Activated B cell treated with CpG ODN at 0.5 μM for 24 hours (primary cell): ENCODE data around the gene FRY. TPM values are rescaled to one million over a fixed set of nuclear protein-coding genes. Genes with fewer than 3 reads are reported as not detected.

Experiments
- ATAC-seq: fragments of 200-7000 bp; cut with Tn5 transposase; one replicate; pipeline ENCODE4 v1.10.0; 2021; ENCODE audit warnings: low read depth, mild to moderate bottlenecking, moderate library complexity
- CTCF ChIA-PET: fragments of 350-600 bp; sonication (Branson Sonifier 250); formaldehyde crosslinking; loops from one replicate; lab custom pipeline; 2021; ENCODE audit warnings: antibody characterized with exemption; lab: Charles Lee
- POLR2A ChIA-PET: fragments of 350-600 bp; sonication (Branson Sonifier 250); formaldehyde crosslinking; loops from one replicate; lab custom pipeline; 2021; ENCODE audit warnings: antibody characterized with exemption; lab: Charles Lee
- DNase-seq: peaks from one replicate; pipeline ENCODE4 v3.0.0; 2022
- H3K27ac Mint-ChIP-seq: one replicate; pipeline ENCODE4 v1.8.0; 2020; ENCODE audit warnings: mixed read lengths
- H3K27me3 Mint-ChIP-seq: one replicate; pipeline ENCODE4 v1.8.0; 2021; ENCODE audit warnings: mixed read lengths
- H3K36me3 Mint-ChIP-seq: one replicate; pipeline ENCODE4 v1.8.0; 2021; ENCODE audit warnings: low read depth, mixed read lengths
- H3K4me1 Mint-ChIP-seq: one replicate; pipeline ENCODE4 v1.8.0; 2021; ENCODE audit warnings: mixed read lengths
- H3K4me3 Mint-ChIP-seq: one replicate; pipeline ENCODE4 v1.8.0; 2020; ENCODE audit warnings: mild to moderate bottlenecking, mixed read lengths
- H3K9me3 Mint-ChIP-seq: one replicate; pipeline ENCODE4 v1.8.0; 2020; ENCODE audit warnings: mixed read lengths
- CTCF ChIP-seq: fragments of 200-600 bp; IDR thresholded peaks from one replicate; pipeline ENCODE4 v1.8.0; 2022; ENCODE audit warnings: antibody characterized with exemption, mild to moderate bottlenecking
- intact Hi-C: fragments of 100-400 bp; cut with micrococcal nuclease; formaldehyde crosslinking; loops from one replicate; pipeline ENCODE4 v1.15.1; 2024
- total RNA-seq: library from RNA; stranded (reverse); gene quantifications from 2 replicates; pipeline ENCODE4 v1.2.3, GENCODE V29; 2022

The FRY gene
- total RNA-seq, 1 donor from 2014 or later, result 4.8 TPM

- CTCF ChIA-PET, result no interaction called here
- no peak for TF ChIP-seq CTCF
- POLR2A ChIA-PET, result no interaction called here
- no peak overlapping the region for H3K27ac Mint-ChIP-seq
- H3K4me3 Mint-ChIP-seq, result no peak overlapping the region
- no peaks in the 10 kb centered on the region for H3K36me3 Mint-ChIP-seq
- intact Hi-C loops, result no loop called here
- H3K4me1 Mint-ChIP-seq, result no peaks in the 10 kb centered on the region
- H3K9me3 Mint-ChIP-seq, result no peaks in the 10 kb centered on the region
- ATAC-seq, result no peak
- DNase-seq, result no peak
- no peaks in the 10 kb centered on the region for H3K27me3 Mint-ChIP-seq
These were observed 103.4 kb downstream of the FRY start for GRCh38 chr13:32135056-32135390.

DNA sequence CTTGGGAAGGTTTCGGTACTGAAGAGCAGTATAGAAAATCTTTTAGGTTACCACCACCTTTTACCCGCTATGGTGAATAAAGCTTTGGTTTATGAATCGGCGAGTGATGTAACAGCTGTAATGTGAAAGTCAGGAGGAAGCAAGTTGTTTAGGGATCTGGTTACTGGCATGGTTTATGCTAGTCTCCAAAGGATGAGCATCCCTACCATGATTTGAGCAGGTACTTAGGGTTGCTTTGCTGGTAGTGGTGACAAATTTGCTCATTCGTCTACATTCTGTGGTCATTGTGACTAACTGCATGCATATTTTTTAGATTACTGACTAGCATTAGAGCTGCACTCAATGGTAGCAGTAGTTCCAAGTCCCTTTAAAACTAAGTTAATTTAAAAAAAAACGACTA is 104.1 kb downstream of the FRY start:
- Mint-ChIP-seq H3K9me3 (no peaks in the 10 kb centered on the region), H3K27me3 (no peaks in the 10 kb centered on the region), H3K27ac (no peak overlapping the region), H3K36me3 (no peaks in the 10 kb centered on the region), H3K4me3 (no peak overlapping the region), H3K4me1 (no peaks in the 10 kb centered on the region)
- ChIA-PET POLR2A (no interaction called here), CTCF (no interaction called here)
- DNase-seq, result no peak
- intact Hi-C loops, result no loop called here
- no peak for TF ChIP-seq CTCF
- no peak for ATAC-seq

DNA sequence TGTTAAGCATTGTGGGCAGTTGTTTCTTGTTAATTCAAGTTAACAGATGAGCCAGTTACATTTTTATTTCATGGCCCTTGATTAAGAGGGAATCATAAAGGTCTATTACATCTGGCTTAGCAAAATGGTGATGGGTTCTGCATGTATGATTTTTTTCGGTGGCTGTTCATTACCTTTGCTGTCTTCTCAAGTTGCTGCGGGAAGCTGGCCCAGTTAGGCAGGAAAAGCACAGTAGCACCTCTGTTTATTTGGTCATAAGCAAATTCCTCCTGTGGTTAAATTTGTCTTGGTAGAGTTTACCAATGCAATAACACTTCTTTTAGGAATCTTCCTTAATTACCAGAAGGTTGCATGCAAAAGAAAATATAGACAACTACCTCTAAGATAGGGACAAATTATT is 104.5 kb downstream of the FRY start:
- H3K4me3 Mint-ChIP-seq, result no peak overlapping the region
- no peaks in the 10 kb centered on the region for H3K27me3 Mint-ChIP-seq
- intact Hi-C loops, result no loop called here
- POLR2A ChIA-PET, result no interaction called here
- H3K27ac Mint-ChIP-seq, result no peak overlapping the region
- H3K4me1 Mint-ChIP-seq, result no peaks in the 10 kb centered on the region
- CTCF ChIA-PET, result no interaction called here
- H3K36me3 Mint-ChIP-seq, result no peaks in the 10 kb centered on the region
- ATAC-seq (no peak), DNase-seq (no peak)
- TF ChIP-seq CTCF, result no peak
- no peaks in the 10 kb centered on the region for H3K9me3 Mint-ChIP-seq

- Mint-ChIP-seq H3K27me3 (no peaks in the 10 kb centered on the region), H3K27ac (no peak overlapping the region), H3K4me3 (no peak overlapping the region), H3K4me1 (no peaks in the 10 kb centered on the region), H3K9me3 (no peaks in the 10 kb centered on the region), H3K36me3 (no peaks in the 10 kb centered on the region)
- intact Hi-C loops, result no loop called here
- CTCF ChIA-PET, result no interaction called here
- POLR2A ChIA-PET, result no interaction called here
- ATAC-seq (no peak), DNase-seq (no peak)
- TF ChIP-seq CTCF, result no peak
These were observed 105.1 kb downstream of the FRY start for GRCh38 chr13:32136716-32137115.

GRCh38 chr13:32139251-32139650 is 107.7 kb downstream of the FRY start:
- no peak for DNase-seq
- no peaks in the 10 kb centered on the region for H3K27me3 Mint-ChIP-seq
- ChIA-PET POLR2A (no interaction called here), CTCF (no interaction called here)
- no peaks in the 10 kb centered on the region for H3K36me3 Mint-ChIP-seq
- intact Hi-C loops, result no loop called here
- TF ChIP-seq CTCF, result no peak
- H3K27ac Mint-ChIP-seq, result no peak overlapping the region
- no peak for ATAC-seq
- no peaks in the 10 kb centered on the region for H3K4me1 Mint-ChIP-seq
- no peak overlapping the region for H3K4me3 Mint-ChIP-seq
- H3K9me3 Mint-ChIP-seq, result no peaks in the 10 kb centered on the region
